K562 (cell line): Measurements from ENCODE around the gene PLXNA2. TPM values are rescaled to one million over a fixed set of nuclear protein-coding genes. Genes with fewer than 3 reads are reported as not detected.

ENCODE experiments used
- JUND ChIP-seq, 2 experiments: IDR thresholded peaks; 2 replicates in 1 of 2; 3 replicates in 1 of 2; pipeline ENCODE4 v1.6.1; 2011; ENCODE audit warnings: borderline replicate concordance in 2 of 2, low read depth in 2 of 2, low read length in 2 of 2, improper control_type of control experiment in 1 of 2, missing biosample characterization in 1 of 2, missing genetic modification characterization in 1 of 2, missing genetic modification reagents in 1 of 2
- RCOR1 ChIP-seq, 2 experiments: IDR thresholded peaks; 2 replicates each; pipeline ENCODE4 v1.6.1; 2012; ENCODE audit warnings: low read depth in 2 of 2, low read length in 2 of 2, borderline replicate concordance in 1 of 2, improper control_type of control experiment in 1 of 2
- RFX7 ChIP-seq: fragments of 250-450 bp; sonication (Bioruptor Pico); IDR thresholded peaks from 2 replicates; pipeline ENCODE4 v1.5.1; 2021; ENCODE audit warnings: mild to moderate bottlenecking
- SMARCC2 ChIP-seq: fragments of 450-650 bp; IDR thresholded peaks from 2 replicates; pipeline ENCODE4 v1.6.1; 2017; ENCODE audit warnings: antibody characterized with exemption, moderate library complexity, mild to moderate bottlenecking, low read depth
- SMC3 ChIP-seq: conservative IDR thresholded peaks from 2 replicates; pipeline ENCODE4 v1.6.1; 2011; ENCODE audit warnings: low read depth, low read length, improper control_type of control experiment; ENCODE audit not compliant: insufficient read depth
- polyA plus RNA-seq, 8 experiments: library from polyadenylated mRNA; depleted of rRNA in 4 of 8; stranded (reverse) in 5 of 8; unstranded in 3 of 8; fragments of >200 nt; fragmentation: Nextera tagmentation in 2 of 8; fragmentation: Illumina TruSeq in 1 of 8; extraction: Ambion mirVana in 2 of 8; extraction: Trizol in 1 of 8; gene quantifications; 2 replicates each; pipeline versions ENCODE4 v1.2.1 to v1.2.3, GENCODE V29; 2011 to 2014; ENCODE audit warnings: inconsistent platforms in 1 of 8, missing spikeins in 1 of 8
- total RNA-seq, 7 experiments: library from RNA; depleted of rRNA in 6 of 7; stranded (reverse); fragments of >200 nt in 6 of 7; fragmentation: Illumina TruSeq in 2 of 7; extraction: Trizol in 2 of 7; gene quantifications; 2 replicates each; pipeline versions ENCODE4 v1.2.1 to v1.2.3, GENCODE V29; 2011 to 2021; ENCODE audit warnings: low replicate concordance in 1 of 7
- TF ChIP-seq, protein P1 (sequence below), 2 experiments: fragments of 450-650 bp; formaldehyde crosslinking in 1 of 2; IDR thresholded peaks; 2 replicates each; pipeline versions ENCODE4 v1.4.0 to v1.6.1; 2014 to 2020; ENCODE audit warnings: mild to moderate bottlenecking in 2 of 2, borderline replicate concordance in 1 of 2, low read depth in 1 of 2
- TF ChIP-seq, protein P2 (sequence below): sonication (generic); IDR thresholded peaks from 2 replicates; pipeline ENCODE4 v1.6.1; 2016
- TF ChIP-seq, protein P3 (sequence below): fragments of 450-650 bp; IDR thresholded peaks from 2 replicates; pipeline ENCODE4 v1.6.1; 2016
- TF ChIP-seq, protein P4 (sequence below), 3 experiments: IDR thresholded peaks in 2 of 3; conservative IDR thresholded peaks in 1 of 3; 2 replicates each; pipeline ENCODE4 v1.5.1; 2011 to 2012; ENCODE audit warnings: low read length in 3 of 3, mild to moderate bottlenecking in 3 of 3, control low read depth in 2 of 3, improper control_type of control experiment in 1 of 3, inconsistent platforms in 1 of 3, low read depth in 1 of 3, mixed read lengths in 1 of 3, moderate library complexity in 1 of 3; ENCODE audit not compliant: insufficient read depth in 2 of 3

PLXNA2 gene
- total and polyA plus RNA-seq, 9 of the 15 experiments (the other 6 are each of a cell fraction or from before 2014, with no cell fraction given), result 0.01 to 1.3 (median 0.32) TPM

DNA sequence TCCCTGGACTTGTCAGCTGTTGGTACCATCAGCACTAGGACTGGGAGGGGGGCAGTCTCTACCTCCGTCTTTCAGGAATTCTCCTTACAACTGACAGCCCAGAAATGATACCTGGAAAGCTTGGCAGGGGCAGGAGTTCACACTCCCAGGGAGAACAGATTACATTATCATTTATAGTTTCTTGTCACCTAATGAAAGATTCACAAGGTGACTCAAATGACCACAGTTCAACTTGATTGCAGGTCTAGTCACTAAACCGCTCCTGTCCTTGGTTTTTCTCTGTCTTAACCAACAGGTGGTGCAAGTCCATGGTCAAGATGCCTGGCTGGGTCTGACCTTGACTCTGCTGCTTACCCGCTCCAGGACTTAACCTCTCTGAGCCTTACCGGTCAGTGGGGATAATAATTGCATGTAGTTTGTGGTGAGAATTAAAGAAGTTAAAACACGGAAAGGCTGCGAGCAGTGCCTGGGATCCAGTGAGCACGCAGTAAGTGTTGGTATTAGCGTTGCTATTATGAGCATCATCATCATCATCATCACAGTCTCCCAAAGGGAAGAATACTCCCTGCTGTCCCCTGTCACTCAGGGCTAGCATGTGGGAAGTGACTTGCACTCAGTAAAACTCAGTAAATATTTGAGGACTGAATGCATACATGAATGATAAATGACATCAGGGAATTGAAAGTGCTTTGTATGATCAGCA, 207.9 kb downstream of the PLXNA2 start (continued):
- TF ChIP-seq, protein P1, sequence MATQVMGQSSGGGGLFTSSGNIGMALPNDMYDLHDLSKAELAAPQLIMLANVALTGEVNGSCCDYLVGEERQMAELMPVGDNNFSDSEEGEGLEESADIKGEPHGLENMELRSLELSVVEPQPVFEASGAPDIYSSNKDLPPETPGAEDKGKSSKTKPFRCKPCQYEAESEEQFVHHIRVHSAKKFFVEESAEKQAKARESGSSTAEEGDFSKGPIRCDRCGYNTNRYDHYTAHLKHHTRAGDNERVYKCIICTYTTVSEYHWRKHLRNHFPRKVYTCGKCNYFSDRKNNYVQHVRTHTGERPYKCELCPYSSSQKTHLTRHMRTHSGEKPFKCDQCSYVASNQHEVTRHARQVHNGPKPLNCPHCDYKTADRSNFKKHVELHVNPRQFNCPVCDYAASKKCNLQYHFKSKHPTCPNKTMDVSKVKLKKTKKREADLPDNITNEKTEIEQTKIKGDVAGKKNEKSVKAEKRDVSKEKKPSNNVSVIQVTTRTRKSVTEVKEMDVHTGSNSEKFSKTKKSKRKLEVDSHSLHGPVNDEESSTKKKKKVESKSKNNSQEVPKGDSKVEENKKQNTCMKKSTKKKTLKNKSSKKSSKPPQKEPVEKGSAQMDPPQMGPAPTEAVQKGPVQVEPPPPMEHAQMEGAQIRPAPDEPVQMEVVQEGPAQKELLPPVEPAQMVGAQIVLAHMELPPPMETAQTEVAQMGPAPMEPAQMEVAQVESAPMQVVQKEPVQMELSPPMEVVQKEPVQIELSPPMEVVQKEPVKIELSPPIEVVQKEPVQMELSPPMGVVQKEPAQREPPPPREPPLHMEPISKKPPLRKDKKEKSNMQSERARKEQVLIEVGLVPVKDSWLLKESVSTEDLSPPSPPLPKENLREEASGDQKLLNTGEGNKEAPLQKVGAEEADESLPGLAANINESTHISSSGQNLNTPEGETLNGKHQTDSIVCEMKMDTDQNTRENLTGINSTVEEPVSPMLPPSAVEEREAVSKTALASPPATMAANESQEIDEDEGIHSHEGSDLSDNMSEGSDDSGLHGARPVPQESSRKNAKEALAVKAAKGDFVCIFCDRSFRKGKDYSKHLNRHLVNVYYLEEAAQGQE (IDR thresholded peaks at IDR 0.05; ENCODE audit: borderline replicate concordance), result peak; percentile 54; the same call in 1 of the 2 replicates
- TF ChIP-seq, protein P1 (CRISPR knock-in tag; IDR thresholded peaks at IDR 0.05; ENCODE audit: low read depth), result no peak
- TF ChIP-seq RCOR1 (IDR thresholded peaks at IDR 0.05; ENCODE audit: borderline replicate concordance in 1 of 2, low read depth in 2 of 2, low read length in 2 of 2) (0 out of 4 replicates have a peak, but pooled peaks of 1 of the 2 experiments have one; percentile 32), SMC3 (peak; percentile 73), JUND (IDR thresholded peaks at IDR 0.05; ENCODE audit: borderline replicate concordance, low read depth, low read length) (peak; percentile 21; the same call in 1 of the 2 replicates), JUND (tag; IDR thresholded peaks at IDR 0.05; ENCODE audit: borderline replicate concordance, low read depth, low read length) (no peak), SMARCC2 (no peak), RFX7 (CRISPR knock-in tag) (no peak)
- TF ChIP-seq, protein P2, sequence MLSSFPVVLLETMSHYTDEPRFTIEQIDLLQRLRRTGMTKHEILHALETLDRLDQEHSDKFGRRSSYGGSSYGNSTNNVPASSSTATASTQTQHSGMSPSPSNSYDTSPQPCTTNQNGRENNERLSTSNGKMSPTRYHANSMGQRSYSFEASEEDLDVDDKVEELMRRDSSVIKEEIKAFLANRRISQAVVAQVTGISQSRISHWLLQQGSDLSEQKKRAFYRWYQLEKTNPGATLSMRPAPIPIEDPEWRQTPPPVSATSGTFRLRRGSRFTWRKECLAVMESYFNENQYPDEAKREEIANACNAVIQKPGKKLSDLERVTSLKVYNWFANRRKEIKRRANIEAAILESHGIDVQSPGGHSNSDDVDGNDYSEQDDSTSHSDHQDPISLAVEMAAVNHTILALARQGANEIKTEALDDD, result peak; percentile 49; the same call in 1 of the 2 replicates
- TF ChIP-seq, protein P3, sequence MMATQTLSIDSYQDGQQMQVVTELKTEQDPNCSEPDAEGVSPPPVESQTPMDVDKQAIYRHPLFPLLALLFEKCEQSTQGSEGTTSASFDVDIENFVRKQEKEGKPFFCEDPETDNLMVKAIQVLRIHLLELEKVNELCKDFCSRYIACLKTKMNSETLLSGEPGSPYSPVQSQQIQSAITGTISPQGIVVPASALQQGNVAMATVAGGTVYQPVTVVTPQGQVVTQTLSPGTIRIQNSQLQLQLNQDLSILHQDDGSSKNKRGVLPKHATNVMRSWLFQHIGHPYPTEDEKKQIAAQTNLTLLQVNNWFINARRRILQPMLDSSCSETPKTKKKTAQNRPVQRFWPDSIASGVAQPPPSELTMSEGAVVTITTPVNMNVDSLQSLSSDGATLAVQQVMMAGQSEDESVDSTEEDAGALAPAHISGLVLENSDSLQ, result peak; percentile 44
- TF ChIP-seq, protein P4, sequence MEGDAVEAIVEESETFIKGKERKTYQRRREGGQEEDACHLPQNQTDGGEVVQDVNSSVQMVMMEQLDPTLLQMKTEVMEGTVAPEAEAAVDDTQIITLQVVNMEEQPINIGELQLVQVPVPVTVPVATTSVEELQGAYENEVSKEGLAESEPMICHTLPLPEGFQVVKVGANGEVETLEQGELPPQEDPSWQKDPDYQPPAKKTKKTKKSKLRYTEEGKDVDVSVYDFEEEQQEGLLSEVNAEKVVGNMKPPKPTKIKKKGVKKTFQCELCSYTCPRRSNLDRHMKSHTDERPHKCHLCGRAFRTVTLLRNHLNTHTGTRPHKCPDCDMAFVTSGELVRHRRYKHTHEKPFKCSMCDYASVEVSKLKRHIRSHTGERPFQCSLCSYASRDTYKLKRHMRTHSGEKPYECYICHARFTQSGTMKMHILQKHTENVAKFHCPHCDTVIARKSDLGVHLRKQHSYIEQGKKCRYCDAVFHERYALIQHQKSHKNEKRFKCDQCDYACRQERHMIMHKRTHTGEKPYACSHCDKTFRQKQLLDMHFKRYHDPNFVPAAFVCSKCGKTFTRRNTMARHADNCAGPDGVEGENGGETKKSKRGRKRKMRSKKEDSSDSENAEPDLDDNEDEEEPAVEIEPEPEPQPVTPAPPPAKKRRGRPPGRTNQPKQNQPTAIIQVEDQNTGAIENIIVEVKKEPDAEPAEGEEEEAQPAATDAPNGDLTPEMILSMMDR (IDR thresholded peaks at IDR 0.05 in 2 of 3, conservative IDR thresholded peaks at IDR 0.05 in 1 of 3; ENCODE audit: insufficient read depth in 2 of 3, low read depth in 1 of 3, low read length in 3 of 3), result peak; percentile 64 to 78 (median 69)
